NB4 (cell line): ENCODE results near the gene NHP2.

Experiments used
- CTCF ChIP-seq: IDR thresholded peaks from one replicate; pipeline ENCODE4 v1.5.1; 2012; ENCODE audit warnings: low read depth, low read length
- MAX ChIP-seq: IDR thresholded peaks from 2 replicates; pipeline ENCODE4 v1.6.1; 2011; ENCODE audit warnings: low read depth, low read length
- MYC ChIP-seq: IDR thresholded peaks from 2 replicates; pipeline ENCODE4 v1.6.1; 2011; ENCODE audit warnings: low read depth, low read length
- POLR2A ChIP-seq: IDR thresholded peaks from 2 replicates; pipeline ENCODE4 v1.6.1; 2011; ENCODE audit warnings: mild to moderate bottlenecking; ENCODE audit not compliant: insufficient read length; ENCODE audit errors: extremely low read depth

GRCh38 chr5:178143901-178144300 is 9.8 kb downstream of the NHP2 start:
- TF ChIP-seq CTCF (no peak), POLR2A (no peak), MAX (no peak), MYC (no peak)
